Thyroid gland (tissue), 4 donors: Measurements from ENCODE around the gene SARDH.

Experiments used
- CTCF ChIP-seq, 6 experiments: fragments of 200-600 bp in 3 of 6; fragments of 450-650 bp in 3 of 6; sonication (generic) in 3 of 6; IDR thresholded peaks; one replicate each; pipeline ENCODE4 v1.5.1; 2016 to 2019; ENCODE audit warnings: antibody characterized with exemption in 6 of 6, mild to moderate bottlenecking in 2 of 6, inconsistent platforms in 1 of 6, moderate library complexity in 1 of 6
- POLR2A ChIP-seq, 2 donors: fragments of 450-650 bp; IDR thresholded peaks; one replicate each; pipeline ENCODE4 v1.6.1; 2017; ENCODE audit warnings: antibody characterized with exemption in 2 of 2, mild to moderate bottlenecking in 2 of 2, moderate library complexity in 1 of 2

- TF ChIP-seq CTCF (IDR thresholded peaks at IDR 0.05) (no peak), POLR2A (IDR thresholded peaks at IDR 0.05) (no peak)
Observed at GRCh38 chr9:133729617-133730281, 8.4 kb downstream of the SARDH start.
